ENCODE results near the gene TRIM46.

The TRIM46 gene, protein sequence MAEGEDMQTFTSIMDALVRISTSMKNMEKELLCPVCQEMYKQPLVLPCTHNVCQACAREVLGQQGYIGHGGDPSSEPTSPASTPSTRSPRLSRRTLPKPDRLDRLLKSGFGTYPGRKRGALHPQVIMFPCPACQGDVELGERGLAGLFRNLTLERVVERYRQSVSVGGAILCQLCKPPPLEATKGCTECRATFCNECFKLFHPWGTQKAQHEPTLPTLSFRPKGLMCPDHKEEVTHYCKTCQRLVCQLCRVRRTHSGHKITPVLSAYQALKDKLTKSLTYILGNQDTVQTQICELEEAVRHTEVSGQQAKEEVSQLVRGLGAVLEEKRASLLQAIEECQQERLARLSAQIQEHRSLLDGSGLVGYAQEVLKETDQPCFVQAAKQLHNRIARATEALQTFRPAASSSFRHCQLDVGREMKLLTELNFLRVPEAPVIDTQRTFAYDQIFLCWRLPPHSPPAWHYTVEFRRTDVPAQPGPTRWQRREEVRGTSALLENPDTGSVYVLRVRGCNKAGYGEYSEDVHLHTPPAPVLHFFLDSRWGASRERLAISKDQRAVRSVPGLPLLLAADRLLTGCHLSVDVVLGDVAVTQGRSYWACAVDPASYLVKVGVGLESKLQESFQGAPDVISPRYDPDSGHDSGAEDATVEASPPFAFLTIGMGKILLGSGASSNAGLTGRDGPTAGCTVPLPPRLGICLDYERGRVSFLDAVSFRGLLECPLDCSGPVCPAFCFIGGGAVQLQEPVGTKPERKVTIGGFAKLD

DNA sequence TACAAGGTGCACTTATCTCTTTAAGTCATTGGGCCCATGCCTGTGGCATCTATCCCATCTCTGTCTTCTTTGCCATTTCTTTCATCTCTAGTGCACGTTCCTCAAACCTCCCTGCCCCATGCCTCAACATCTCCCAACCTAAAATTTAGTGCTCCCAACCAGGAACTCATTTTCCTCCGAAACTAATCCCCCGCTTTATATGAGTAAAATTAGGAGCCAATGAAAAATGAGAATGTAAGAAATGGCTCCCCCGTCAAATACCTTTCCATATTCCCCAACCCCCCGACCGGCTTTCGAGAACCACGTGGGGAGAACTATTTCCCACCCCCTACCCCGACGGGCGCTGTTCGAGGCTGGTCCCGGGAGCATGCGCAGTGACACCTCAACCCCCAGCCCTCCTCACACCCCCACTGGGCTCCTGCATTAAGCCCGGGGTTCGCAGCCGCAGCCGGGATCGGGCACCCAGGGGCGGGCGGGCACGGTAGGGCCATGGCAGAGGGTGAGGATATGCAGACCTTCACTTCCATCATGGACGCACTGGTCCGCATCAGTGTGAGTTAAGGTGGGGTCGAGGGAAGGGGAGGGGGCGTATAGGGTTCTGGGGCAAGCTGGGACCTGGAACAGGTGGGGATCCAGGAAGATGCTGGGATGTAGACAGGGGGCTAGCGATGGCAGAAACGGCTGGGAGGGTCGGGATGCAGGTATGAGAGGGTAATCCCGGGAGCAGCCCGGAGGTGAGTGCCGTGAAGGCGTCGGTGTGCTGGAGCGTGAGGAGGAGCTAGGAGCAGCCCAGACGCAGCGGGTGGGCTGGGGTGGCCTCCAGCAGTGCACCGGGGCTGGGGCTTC, at the start of gene TRIM46:
Gene TRIM46, plus strand, starts transcription at position 372 of the 846 bp plus-strand sequence. Its CDS starts 118 bp downstream, at position 490.
- Mint-ChIP-seq H3K27me3 (no peaks in the 10 kb centered on the region), H3K36me3 (ENCODE audit: low read depth) (peaks cover 38% of the 10 kb centered on the region)

GRCh38 chr1:155124503-155125463, 48.9 kb upstream of the TRIM46 start:
- H3K4me3 Mint-ChIP-seq: no peak overlapping the region
- H3K36me3 Mint-ChIP-seq (ENCODE audit: low read depth): no peaks in the 10 kb centered on the region
- H3K27me3 Mint-ChIP-seq: peaks cover 16% of the 10 kb centered on the region
- no peaks in the 10 kb centered on the region for H3K9me3 Mint-ChIP-seq
- peaks cover 33% of the 10 kb centered on the region for H3K4me1 Mint-ChIP-seq (ENCODE audit: low read depth)
- no peak overlapping the region for H3K27ac Mint-ChIP-seq

More for the DNA sequence above, at the start of gene TRIM46:
- Mint-ChIP-seq H3K4me1 (ENCODE audit: low read depth) (peaks cover 59% of the 10 kb centered on the region), H3K4me3 (peak within 1 kb of the TSS; percentile 98), H3K27ac (peak within 1 kb of the TSS; percentile 95), H3K9me3 (no peaks in the 10 kb centered on the region)

DNA sequence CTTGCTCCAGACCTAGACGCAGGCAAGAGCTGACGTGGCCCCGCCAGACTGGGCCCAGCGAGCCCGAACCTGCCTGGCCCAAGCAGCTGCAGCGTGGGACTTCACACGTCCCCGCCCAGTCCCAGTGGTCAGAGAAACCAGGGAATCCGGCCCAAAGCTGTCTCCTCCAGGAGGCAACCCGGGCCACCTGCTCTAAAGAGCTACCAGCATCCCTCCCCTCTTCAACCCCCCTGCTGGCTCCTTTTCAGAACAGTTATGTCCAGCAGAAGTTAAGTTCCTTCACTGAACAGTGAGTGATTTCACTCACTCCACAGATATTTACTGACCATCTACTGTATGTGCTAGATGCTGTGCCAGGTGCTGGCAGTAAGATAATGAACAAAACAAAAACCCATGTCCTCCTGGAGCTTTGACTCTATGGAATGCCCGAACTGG, 48.1 kb upstream of the TRIM46 start:
- Mint-ChIP-seq H3K27me3 (peaks cover 16% of the 10 kb centered on the region), H3K4me1 (ENCODE audit: low read depth) (peaks cover 36% of the 10 kb centered on the region), H3K4me3 (no peak overlapping the region), H3K27ac (no peak overlapping the region), H3K36me3 (ENCODE audit: low read depth) (no peaks in the 10 kb centered on the region), H3K9me3 (no peaks in the 10 kb centered on the region)

DNA sequence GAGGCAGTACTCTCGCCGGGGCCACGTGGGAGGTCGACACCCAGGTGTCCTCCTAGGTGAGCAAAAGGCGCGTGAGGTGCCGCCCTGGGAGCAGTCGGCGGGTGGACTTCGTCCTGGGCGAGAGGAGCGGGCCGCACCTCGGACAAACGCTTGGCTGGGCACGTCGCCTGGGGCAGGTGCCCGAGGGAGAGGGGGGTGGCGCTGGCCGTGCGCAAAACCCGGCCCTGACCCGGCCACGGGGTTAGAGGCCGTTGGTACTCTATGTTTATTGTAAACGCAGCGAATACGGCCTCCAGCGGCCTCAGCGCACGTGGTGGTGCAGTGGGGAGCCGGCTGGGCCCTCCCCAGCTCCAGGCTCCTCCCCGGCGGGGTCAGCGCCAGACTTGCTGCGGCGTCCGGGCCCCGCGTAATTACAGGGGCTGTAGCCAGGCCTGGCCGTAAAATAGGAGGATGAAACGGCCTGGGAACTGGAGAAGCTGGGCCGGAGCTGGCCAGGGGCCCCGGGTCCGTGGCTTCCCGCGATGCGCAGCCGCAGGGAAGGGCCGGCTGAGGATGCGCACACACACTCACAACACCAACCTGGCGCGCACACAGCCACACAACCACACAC, 47.6 kb upstream of the TRIM46 start:
- peak overlapping the region; percentile 65 for H3K4me3 Mint-ChIP-seq
- H3K27me3 Mint-ChIP-seq: peaks cover 16% of the 10 kb centered on the region
- H3K9me3 Mint-ChIP-seq: no peaks in the 10 kb centered on the region
- peaks cover 36% of the 10 kb centered on the region for H3K4me1 Mint-ChIP-seq (ENCODE audit: low read depth)
- H3K27ac Mint-ChIP-seq: no peak overlapping the region
- H3K36me3 Mint-ChIP-seq (ENCODE audit: low read depth): no peaks in the 10 kb centered on the region

DNA sequence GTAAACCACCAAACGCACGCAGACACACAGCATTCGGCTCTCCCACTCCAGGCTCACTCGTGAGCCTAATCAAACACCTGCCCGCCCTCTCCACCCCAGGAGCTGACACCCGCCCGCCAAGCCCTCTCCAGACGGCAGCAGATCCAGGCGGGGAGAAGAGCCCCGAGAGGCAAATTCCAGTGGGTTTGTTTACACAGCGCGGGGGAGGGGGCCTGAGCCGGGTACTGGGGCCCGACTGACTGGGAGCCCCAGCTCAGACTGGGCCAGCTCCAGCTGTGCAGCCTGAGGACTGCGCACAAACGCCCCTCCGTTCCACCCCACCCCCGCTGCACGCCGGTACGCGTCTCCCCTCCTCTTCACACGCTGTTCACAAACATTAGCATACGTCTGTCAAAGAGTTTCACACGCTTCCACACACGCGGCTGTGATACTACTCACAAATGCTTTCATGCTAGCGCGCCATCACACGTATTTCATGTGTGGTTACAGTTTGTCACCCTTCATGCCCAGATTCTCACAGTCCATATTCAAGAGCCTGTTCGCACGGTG, 47.0 kb upstream of the TRIM46 start:
- Mint-ChIP-seq H3K4me1 (ENCODE audit: low read depth) (peaks cover 36% of the 10 kb centered on the region), H3K4me3 (peak overlapping the region; percentile 65), H3K27ac (peak overlapping the region; percentile 4), H3K36me3 (ENCODE audit: low read depth) (no peaks in the 10 kb centered on the region), H3K9me3 (no peaks in the 10 kb centered on the region), H3K27me3 (peaks cover 16% of the 10 kb centered on the region)

GRCh38 chr1:155127105-155127966, 46.3 kb upstream of the TRIM46 start, which contains the start of gene EFNA1:
Gene EFNA1, plus strand, starts transcription at chr1:155127876. Its CDS starts 102 bp downstream, at chr1:155127978.
- H3K9me3 Mint-ChIP-seq: no peaks in the 10 kb centered on the region
- peaks cover 36% of the 10 kb centered on the region for H3K4me1 Mint-ChIP-seq (ENCODE audit: low read depth)
- H3K27ac Mint-ChIP-seq: peak within 1 kb of the TSS; percentile 36
- peak within 1 kb of the TSS; percentile 75 for H3K4me3 Mint-ChIP-seq
- peaks cover 16% of the 10 kb centered on the region for H3K27me3 Mint-ChIP-seq
- no peaks in the 10 kb centered on the region for H3K36me3 Mint-ChIP-seq (ENCODE audit: low read depth)

DNA sequence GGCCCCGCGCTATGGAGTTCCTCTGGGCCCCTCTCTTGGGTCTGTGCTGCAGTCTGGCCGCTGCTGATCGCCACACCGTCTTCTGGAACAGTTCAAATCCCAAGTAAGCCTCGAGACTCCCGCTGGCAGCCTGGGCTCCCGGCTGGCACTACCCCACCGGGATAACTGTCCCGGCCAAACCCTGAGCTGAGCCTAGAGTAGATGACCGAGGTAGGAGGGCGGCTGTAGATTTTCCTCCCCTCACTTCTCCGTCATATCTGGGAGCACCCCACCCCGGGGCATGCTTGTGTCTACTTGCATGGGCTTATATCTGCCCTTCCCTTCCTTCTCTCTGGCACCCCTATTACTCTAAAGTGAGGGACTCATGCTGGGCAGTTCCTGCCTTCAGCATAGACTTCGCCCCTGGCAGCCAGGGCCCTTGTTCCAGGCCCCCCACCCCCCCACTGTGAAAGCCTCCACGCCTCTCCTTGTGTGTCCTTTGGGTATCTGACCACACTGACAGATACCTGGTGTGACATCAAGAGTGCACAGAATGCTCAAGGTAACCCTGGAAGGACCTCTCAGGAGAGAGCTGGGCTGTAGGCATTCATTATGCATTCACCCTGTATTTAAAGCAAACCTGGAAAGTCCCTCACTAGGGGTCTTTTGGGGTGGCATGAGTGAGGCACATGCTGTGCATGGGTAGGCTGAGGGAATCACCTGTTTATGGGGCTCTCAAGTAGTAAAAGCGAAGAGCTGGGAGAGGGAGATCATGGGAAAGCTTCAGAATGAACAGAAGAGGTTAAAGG, 45.5 kb upstream of the TRIM46 start:
- H3K4me1 Mint-ChIP-seq (ENCODE audit: low read depth): peaks cover 36% of the 10 kb centered on the region
- H3K27ac Mint-ChIP-seq: peak overlapping the region; percentile 36
- H3K9me3 Mint-ChIP-seq: no peaks in the 10 kb centered on the region
- H3K36me3 Mint-ChIP-seq (ENCODE audit: low read depth): no peaks in the 10 kb centered on the region
- peak overlapping the region; percentile 75 for H3K4me3 Mint-ChIP-seq
- peaks cover 16% of the 10 kb centered on the region for H3K27me3 Mint-ChIP-seq

DNA sequence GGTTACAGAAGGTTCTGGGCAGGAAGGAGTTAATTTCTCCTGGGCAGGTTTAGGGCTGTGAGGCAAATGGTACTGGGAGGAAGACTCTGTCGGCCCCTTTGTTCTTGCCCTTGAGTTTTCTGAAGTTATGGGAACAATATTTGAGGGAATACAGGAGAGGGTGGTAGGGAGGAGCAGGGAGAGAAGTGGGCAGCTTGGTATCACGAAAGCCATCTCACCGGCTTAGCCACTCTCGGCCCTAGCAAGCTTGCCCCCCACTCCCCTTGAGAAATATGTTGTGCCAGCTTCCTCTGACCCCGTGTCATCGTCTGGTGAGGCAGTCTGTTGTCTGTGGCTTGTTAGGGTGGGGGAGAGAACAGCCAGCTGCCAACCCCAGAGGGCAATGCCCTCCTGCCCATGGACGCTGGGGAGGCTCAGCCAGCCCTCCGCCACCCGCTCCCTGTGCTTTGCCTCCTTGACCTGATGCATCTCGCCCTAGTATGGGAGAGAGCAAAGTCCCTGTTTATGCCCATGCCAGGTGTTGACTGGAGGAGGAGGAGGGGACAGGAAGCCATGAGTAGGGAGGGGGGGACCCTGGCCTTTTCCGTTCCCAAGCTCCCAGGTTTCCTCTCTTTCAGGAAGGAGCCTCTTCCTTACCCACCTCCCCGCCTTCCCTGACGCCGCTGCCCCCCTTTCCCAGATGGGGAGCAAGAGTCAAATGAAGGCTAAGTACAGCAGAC, 44.7 kb upstream of the TRIM46 start:
- Mint-ChIP-seq H3K27me3 (peaks cover 16% of the 10 kb centered on the region), H3K36me3 (ENCODE audit: low read depth) (no peaks in the 10 kb centered on the region), H3K27ac (peak overlapping the region; percentile 36), H3K4me3 (peak overlapping the region; percentile 75), H3K4me1 (ENCODE audit: low read depth) (peaks cover 36% of the 10 kb centered on the region), H3K9me3 (no peaks in the 10 kb centered on the region)

GRCh38 chr1:155130272-155131006, 43.2 kb upstream of the TRIM46 start:
- Mint-ChIP-seq H3K36me3 (ENCODE audit: low read depth) (no peaks in the 10 kb centered on the region), H3K9me3 (no peaks in the 10 kb centered on the region), H3K4me1 (ENCODE audit: low read depth) (peaks cover 47% of the 10 kb centered on the region), H3K27ac (no peak overlapping the region), H3K27me3 (peaks cover 16% of the 10 kb centered on the region), H3K4me3 (no peak overlapping the region)

DNA sequence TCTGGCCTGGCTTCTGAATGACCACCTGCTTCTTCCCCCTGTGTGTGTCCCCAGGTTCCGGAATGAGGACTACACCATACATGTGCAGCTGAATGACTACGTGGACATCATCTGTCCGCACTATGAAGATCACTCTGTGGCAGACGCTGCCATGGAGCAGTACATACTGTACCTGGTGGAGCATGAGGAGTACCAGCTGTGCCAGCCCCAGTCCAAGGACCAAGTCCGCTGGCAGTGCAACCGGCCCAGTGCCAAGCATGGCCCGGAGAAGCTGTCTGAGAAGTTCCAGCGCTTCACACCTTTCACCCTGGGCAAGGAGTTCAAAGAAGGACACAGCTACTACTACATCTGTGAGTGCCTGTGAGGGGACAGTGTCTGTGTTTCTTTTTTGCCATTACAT, 42.4 kb upstream of the TRIM46 start:
- H3K36me3 Mint-ChIP-seq (ENCODE audit: low read depth): no peaks in the 10 kb centered on the region
- peaks cover 48% of the 10 kb centered on the region for H3K4me1 Mint-ChIP-seq (ENCODE audit: low read depth)
- no peaks in the 10 kb centered on the region for H3K9me3 Mint-ChIP-seq
- no peak overlapping the region for H3K4me3 Mint-ChIP-seq
- H3K27ac Mint-ChIP-seq: no peak overlapping the region
- H3K27me3 Mint-ChIP-seq: peaks cover 16% of the 10 kb centered on the region

GRCh38 chr1:155131856-155132255, 41.8 kb upstream of the TRIM46 start:
- Mint-ChIP-seq H3K36me3 (ENCODE audit: low read depth) (no peaks in the 10 kb centered on the region), H3K27me3 (peaks cover 14% of the 10 kb centered on the region), H3K4me3 (no peak overlapping the region), H3K4me1 (ENCODE audit: low read depth) (peaks cover 50% of the 10 kb centered on the region), H3K27ac (no peak overlapping the region), H3K9me3 (no peaks in the 10 kb centered on the region)
